ENCODE data around the gene KDR.

- no peak for TF ChIP-seq CTCF (IDR thresholded peaks at IDR 0.05)
- no peak for TF ChIP-seq POLR2A (IDR thresholded peaks at IDR 0.05)
- no peak for TF ChIP-seq EP300 (IDR thresholded peaks at IDR 0.05)
These were observed 73.9 kb downstream of the KDR start for GRCh38 chr4:55051532-55051931.

Data from ovary (tissue), 3 donors.